Measurements from ENCODE around the gene C12orf57.

C12orf57 gene

DNA sequence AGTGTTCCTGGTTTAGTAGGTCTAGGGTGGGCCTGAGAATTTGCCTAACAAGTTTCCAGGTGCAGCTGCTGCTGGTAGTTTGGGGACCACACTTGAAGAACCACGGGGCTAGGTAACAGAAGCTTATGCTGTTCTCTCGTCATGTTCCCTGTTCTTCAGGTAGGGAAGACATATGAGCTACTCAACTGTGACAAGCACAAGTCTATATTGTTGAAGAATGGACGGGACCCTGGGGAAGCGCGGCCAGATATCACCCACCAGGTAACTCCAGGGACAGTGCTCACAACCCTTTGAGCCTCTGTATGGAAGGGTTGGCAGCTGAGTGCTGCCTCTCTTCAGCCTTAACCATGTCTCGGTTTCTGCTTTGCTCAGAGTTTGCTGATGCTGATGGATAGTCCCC, 30.4 kb downstream of the C12orf57 start:
- POLR2A ChIA-PET = interaction anchor here (0.9 to 2.8 kb wide), 3 partner anchors 12 to 36 kb away, joined by 3 to 20 read pairs (median 15); partner anchors contain the start of genes C12orf57 and RNU7-1
- TF ChIP-seq PKNOX1 (IDR thresholded peaks at IDR 0.05) = no peak
- no peak for TF ChIP-seq HDGF (IDR thresholded peaks at IDR 0.05; ENCODE audit: borderline replicate concordance)
- TF ChIP-seq BHLHE40 (IDR thresholded peaks at IDR 0.05; ENCODE audit: borderline replicate concordance) = no peak
- TF ChIP-seq FOXM1 (IDR thresholded peaks at IDR 0.05; ENCODE audit: borderline replicate concordance) = no peak
- no peak for TF ChIP-seq SP1 (IDR thresholded peaks at IDR 0.05)
- TF ChIP-seq ELF4 (IDR thresholded peaks at IDR 0.05) = no peak
- TF ChIP-seq ARNT (IDR thresholded peaks at IDR 0.05) = no peak
- TF ChIP-seq SUZ12 (IDR thresholded peaks at IDR 0.05) = no peak
- no peak for TF ChIP-seq ZNF384 (IDR thresholded peaks at IDR 0.05)
- TF ChIP-seq TARDBP (IDR thresholded peaks at IDR 0.05) = no peak
- no peak for TF ChIP-seq NFRKB (IDR thresholded peaks at IDR 0.05)
- no peak for TF ChIP-seq FOXK2 (IDR thresholded peaks at IDR 0.05)
- no peak for TF ChIP-seq L3MBTL2 (conservative IDR thresholded peaks at IDR 0.05)
- no peak for TF ChIP-seq CTBP1 (IDR thresholded peaks at IDR 0.05; ENCODE audit: borderline replicate concordance)
- CTCF ChIA-PET = interaction anchor here (0.9 to 1.3 kb wide), 2 partner anchors 8 to 9 kb away, joined by 3 to 6 read pairs; no protein-coding TSS in a partner anchor
- no peak for DNase-seq (ENCODE audit: extremely low spot score)

GRCh38 chr12:6975297-6976032, 31.6 kb downstream of the C12orf57 start:
- DNase-seq (ENCODE audit: extremely low spot score) = no peak
- POLR2A ChIA-PET = interaction anchor here (0.8 to 2.8 kb wide), 4 partner anchors 8 to 37 kb away, joined by 3 to 20 read pairs (median 9); partner anchors contain the start of genes C12orf57 and RNU7-1
- CTCF ChIA-PET = interaction anchor here (1.1 kb wide), 1 partner anchor 9 kb away, joined by 4 read pairs; no protein-coding TSS in a partner anchor
- TF ChIP-seq CTBP1 (IDR thresholded peaks at IDR 0.05; ENCODE audit: borderline replicate concordance) (no peak), SUZ12 (IDR thresholded peaks at IDR 0.05) (no peak), ARNT (IDR thresholded peaks at IDR 0.05) (no peak), L3MBTL2 (conservative IDR thresholded peaks at IDR 0.05) (no peak), TARDBP (IDR thresholded peaks at IDR 0.05) (no peak), SP1 (IDR thresholded peaks at IDR 0.05) (no peak), FOXA1 (IDR thresholded peaks at IDR 0.05) (no peak), ZNF384 (IDR thresholded peaks at IDR 0.05) (no peak), BHLHE40 (IDR thresholded peaks at IDR 0.05; ENCODE audit: borderline replicate concordance) (no peak), FOXM1 (IDR thresholded peaks at IDR 0.05; ENCODE audit: borderline replicate concordance) (no peak), LEF1 (IDR thresholded peaks at IDR 0.05; ENCODE audit: borderline replicate concordance) (no peak), PKNOX1 (IDR thresholded peaks at IDR 0.05) (no peak), FOXK2 (IDR thresholded peaks at IDR 0.05) (no peak), HDGF (IDR thresholded peaks at IDR 0.05; ENCODE audit: borderline replicate concordance) (no peak)

- DNase-seq (ENCODE audit: extremely low spot score) = no peak
- CTCF ChIA-PET = interaction anchor here (0.6 to 1.5 kb wide), 4 partner anchors 13 to 131 kb away, joined by 3 to 5 read pairs (median 4); no protein-coding TSS in a partner anchor
- POLR2A ChIA-PET = interaction anchor here (1.4 to 1.8 kb wide), 2 partner anchors 16 to 33 kb away, joined by 5 read pairs; no protein-coding TSS in a partner anchor
- no peak for TF ChIP-seq LEF1 (IDR thresholded peaks at IDR 0.05; ENCODE audit: borderline replicate concordance)
- TF ChIP-seq CTBP1 (IDR thresholded peaks at IDR 0.05; ENCODE audit: borderline replicate concordance) = no peak
- no peak for TF ChIP-seq NFRKB (IDR thresholded peaks at IDR 0.05)
- no peak for TF ChIP-seq FOXA1 (IDR thresholded peaks at IDR 0.05)
- no peak for TF ChIP-seq HDGF (IDR thresholded peaks at IDR 0.05; ENCODE audit: borderline replicate concordance)
- TF ChIP-seq TARDBP (IDR thresholded peaks at IDR 0.05) = no peak
- no peak for TF ChIP-seq ARNT (IDR thresholded peaks at IDR 0.05)
- no peak for TF ChIP-seq SP1 (IDR thresholded peaks at IDR 0.05)
- TF ChIP-seq BHLHE40 (IDR thresholded peaks at IDR 0.05; ENCODE audit: borderline replicate concordance) = no peak
- TF ChIP-seq SUZ12 (IDR thresholded peaks at IDR 0.05) = no peak
- no peak for TF ChIP-seq ELF4 (IDR thresholded peaks at IDR 0.05)
- no peak for TF ChIP-seq FOXM1 (IDR thresholded peaks at IDR 0.05; ENCODE audit: borderline replicate concordance)
- TF ChIP-seq L3MBTL2 (conservative IDR thresholded peaks at IDR 0.05) = no peak
- no peak for TF ChIP-seq PKNOX1 (IDR thresholded peaks at IDR 0.05)
- no peak for TF ChIP-seq FOXK2 (IDR thresholded peaks at IDR 0.05)
- TF ChIP-seq ZNF384 (IDR thresholded peaks at IDR 0.05) = no peak
These were observed 33.8 kb downstream of the C12orf57 start for GRCh38 chr12:6977653-6978052.

DNA sequence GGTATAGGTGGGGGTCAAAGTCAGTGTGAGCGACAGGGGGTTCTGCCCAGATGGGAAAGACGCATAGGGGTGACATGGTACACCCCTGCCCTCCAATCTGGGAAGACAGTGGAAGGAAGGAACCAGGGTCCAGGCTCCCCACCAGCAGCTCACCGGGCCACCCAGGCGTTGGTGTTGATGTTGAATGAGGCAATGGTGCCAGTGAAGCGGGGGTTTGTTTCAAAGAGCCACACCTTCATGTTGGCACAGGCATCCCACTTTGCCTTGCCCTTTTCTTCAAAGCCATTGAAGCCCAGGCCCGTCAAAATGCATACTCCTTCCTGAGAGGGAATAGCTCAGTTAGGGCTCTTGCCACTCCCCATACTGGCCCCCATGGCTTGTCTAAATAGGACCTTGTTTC, 34.4 kb downstream of the C12orf57 start:
- ChIA-PET CTCF (interaction anchor here (0.6 to 0.9 kb wide), 3 partner anchors 13 to 130 kb away, joined by 3 to 5 read pairs (median 4); no protein-coding TSS in a partner anchor), POLR2A (interaction anchor here (1.4 to 1.8 kb wide), 2 partner anchors 17 to 34 kb away, joined by 5 read pairs; no protein-coding TSS in a partner anchor)
- no peak for TF ChIP-seq PKNOX1 (IDR thresholded peaks at IDR 0.05)
- no peak for TF ChIP-seq FOXA1 (IDR thresholded peaks at IDR 0.05)
- no peak for TF ChIP-seq TARDBP (IDR thresholded peaks at IDR 0.05)
- TF ChIP-seq ELF4 (IDR thresholded peaks at IDR 0.05) = no peak
- no peak for TF ChIP-seq LEF1 (IDR thresholded peaks at IDR 0.05; ENCODE audit: borderline replicate concordance)
- no peak for TF ChIP-seq BHLHE40 (IDR thresholded peaks at IDR 0.05; ENCODE audit: borderline replicate concordance)
- TF ChIP-seq FOXK2 (IDR thresholded peaks at IDR 0.05) = no peak
- no peak for TF ChIP-seq SP1 (IDR thresholded peaks at IDR 0.05)
- TF ChIP-seq L3MBTL2 (conservative IDR thresholded peaks at IDR 0.05) = no peak
- no peak for TF ChIP-seq FOXM1 (IDR thresholded peaks at IDR 0.05; ENCODE audit: borderline replicate concordance)
- DNase-seq (ENCODE audit: extremely low spot score) = no peak

Data from HEK293T (cell line).